WTC11 (cell line): ENCODE measurements around the gene CPNE1. TPM values are rescaled to one million over a fixed set of nuclear protein-coding genes. Genes with fewer than 3 reads are reported as not detected.
A peak's percentile ranks its signal among the peaks of the same experiment; 100 is the strongest.

Experiments used
- ATAC-seq: fragments of 200-7000 bp; cut with Tn5 transposase; 2 replicates; pipeline ENCODE4 v1.10.0; 2021; ENCODE audit warnings: mild to moderate bottlenecking, moderate library complexity
- CTCF ChIA-PET: fragments of 300-600 bp; sonication (Branson Sonifier 250); formaldehyde crosslinking; loops from one replicate; lab custom pipeline; 2021; ENCODE audit warnings: antibody characterized with exemption; lab: Charles Lee
- POLR2A ChIA-PET: fragments of 350-600 bp; sonication (Branson Sonifier 250); formaldehyde crosslinking; loops from one replicate; lab custom pipeline; 2021; ENCODE audit warnings: antibody characterized with exemption; lab: Charles Lee
- DNase-seq: peaks from one replicate; pipeline ENCODE4 v3.0.0; 2021; ENCODE audit warnings: low spot score
- H3K27ac Mint-ChIP-seq: 2 replicates; pipeline ENCODE4 v1.8.0; 2021; ENCODE audit warnings: mixed read lengths
- H3K27me3 Mint-ChIP-seq: 2 replicates; pipeline ENCODE4 v1.8.0; 2021; ENCODE audit warnings: low read depth, mild to moderate bottlenecking, moderate library complexity, mixed read lengths
- H3K36me3 Mint-ChIP-seq: 2 replicates; pipeline ENCODE4 v1.8.0; 2021; ENCODE audit warnings: mixed read lengths
- H3K4me1 Mint-ChIP-seq: 2 replicates; pipeline ENCODE4 v1.8.0; 2022; ENCODE audit warnings: mixed read lengths
- H3K4me3 Mint-ChIP-seq: 2 replicates; pipeline ENCODE4 v1.8.0; 2021; ENCODE audit warnings: mild to moderate bottlenecking, moderate library complexity, mixed read lengths
- H3K9me3 Mint-ChIP-seq: 2 replicates; pipeline ENCODE4 v1.8.0; 2021; ENCODE audit warnings: mixed read lengths
- AFF4 ChIP-seq: sonication (generic); formaldehyde crosslinking; IDR thresholded peaks from 2 replicates; pipeline ENCODE4 v1.8.1; 2023; ENCODE audit warnings: mild to moderate bottlenecking, missing genetic modification reagents, borderline replicate concordance
- CREM ChIP-seq: sonication (generic); formaldehyde crosslinking; IDR thresholded peaks from 2 replicates; pipeline ENCODE4 v1.8.1; 2022; ENCODE audit warnings: mild to moderate bottlenecking, missing genetic modification reagents, moderate library complexity
- E2F4 ChIP-seq: sonication (generic); formaldehyde crosslinking; IDR thresholded peaks from 2 replicates; pipeline ENCODE4 v1.8.1; 2022; ENCODE audit warnings: low read depth, mild to moderate bottlenecking, moderate library complexity, missing genetic modification reagents, borderline replicate concordance
- ELF4 ChIP-seq: sonication (generic); formaldehyde crosslinking; IDR thresholded peaks from 2 replicates; pipeline ENCODE4 v1.8.1; 2022; ENCODE audit warnings: low read depth, mild to moderate bottlenecking, moderate library complexity, missing genetic modification reagents
- EMX1 ChIP-seq: fragments of 250-450 bp; sonication (Bioruptor Pico); IDR thresholded peaks from 2 replicates; pipeline ENCODE4 v1.8.0; 2021; ENCODE audit warnings: mild to moderate bottlenecking
- GRHL2 ChIP-seq: fragments of 250-450 bp; sonication (Bioruptor Pico); IDR thresholded peaks from 2 replicates; pipeline ENCODE4 v1.8.0; 2022; ENCODE audit warnings: mild to moderate bottlenecking, moderate library complexity; ENCODE audit not compliant: insufficient replicate concordance, severe bottlenecking
- MYBL2 ChIP-seq: sonication (generic); formaldehyde crosslinking; IDR thresholded peaks from 2 replicates; pipeline ENCODE4 v1.8.1; 2023; ENCODE audit warnings: mild to moderate bottlenecking, moderate library complexity, missing genetic modification reagents
- RORB ChIP-seq: fragments of 250-450 bp; sonication (Bioruptor Pico); IDR thresholded peaks from 2 replicates; pipeline ENCODE4 v1.9.0; 2021; ENCODE audit warnings: mild to moderate bottlenecking
- SOX15 ChIP-seq: fragments of 250-450 bp; sonication (Bioruptor Pico); IDR thresholded peaks from 2 replicates; pipeline ENCODE4 v1.9.0; 2021; ENCODE audit warnings: mild to moderate bottlenecking
- ZNF219 ChIP-seq: sonication (generic); formaldehyde crosslinking; IDR thresholded peaks from 2 replicates; pipeline ENCODE4 v1.8.0; 2023; ENCODE audit warnings: missing genetic modification reagents, mild to moderate bottlenecking, borderline replicate concordance
- ZNF281 ChIP-seq: sonication (generic); formaldehyde crosslinking; IDR thresholded peaks from 2 replicates; pipeline ENCODE4 v1.8.0; 2023; ENCODE audit warnings: mild to moderate bottlenecking, missing genetic modification reagents
- ZNF671 ChIP-seq: fragments of 250-450 bp; sonication (Bioruptor Pico); IDR thresholded peaks from 2 replicates; pipeline ENCODE4 v1.8.0; 2021; ENCODE audit warnings: mild to moderate bottlenecking
- total RNA-seq: library from RNA; stranded (reverse); gene quantifications from 3 replicates; pipeline ENCODE4 v1.2.3, GENCODE V29; 2021
- TF ChIP-seq, protein P1 (sequence below): sonication (generic); formaldehyde crosslinking; IDR thresholded peaks from 2 replicates; pipeline ENCODE4 v1.8.0; 2022; ENCODE audit warnings: mild to moderate bottlenecking, missing genetic modification reagents
- TF ChIP-seq, protein P2 (sequence below): sonication (generic); formaldehyde crosslinking; conservative IDR thresholded peaks from 2 replicates; pipeline ENCODE4 v1.8.1; 2023; ENCODE audit warnings: mild to moderate bottlenecking, low read depth, missing genetic modification reagents, moderate library complexity
- TF ChIP-seq, protein P3 (sequence below): fragments of 250-450 bp; sonication (Bioruptor Pico); IDR thresholded peaks from 2 replicates; pipeline ENCODE4 v1.9.0; 2021; ENCODE audit warnings: mild to moderate bottlenecking, borderline replicate concordance

Gene CPNE1
- total RNA-seq, 1 experiment from 2014 or later = 312 TPM

GRCh38 chr20:35644806-35645205, 19.9 kb downstream of the CPNE1 start:
- no peak overlapping the region for H3K4me3 Mint-ChIP-seq
- H3K9me3 Mint-ChIP-seq = no peaks in the 10 kb centered on the region
- H3K4me1 Mint-ChIP-seq = peaks cover 33% of the 10 kb centered on the region
- DNase-seq (no peak), ATAC-seq (no peak)
- peak overlapping the region; percentile 29; the same call in 1 of the 2 replicates for H3K27ac Mint-ChIP-seq
- ChIA-PET CTCF (interaction anchor here (1.1 kb wide), 1 partner anchor 25 kb away, joined by 4 read pairs; no protein-coding TSS in a partner anchor), POLR2A (no interaction called here)
- H3K27me3 Mint-ChIP-seq = no peaks in the 10 kb centered on the region
- H3K36me3 Mint-ChIP-seq = peaks cover 16% of the 10 kb centered on the region; the same call in 1 of the 2 replicates
- TF ChIP-seq E2F4 (CRISPR knock-in tag) = no peak
- TF ChIP-seq, protein P1, sequence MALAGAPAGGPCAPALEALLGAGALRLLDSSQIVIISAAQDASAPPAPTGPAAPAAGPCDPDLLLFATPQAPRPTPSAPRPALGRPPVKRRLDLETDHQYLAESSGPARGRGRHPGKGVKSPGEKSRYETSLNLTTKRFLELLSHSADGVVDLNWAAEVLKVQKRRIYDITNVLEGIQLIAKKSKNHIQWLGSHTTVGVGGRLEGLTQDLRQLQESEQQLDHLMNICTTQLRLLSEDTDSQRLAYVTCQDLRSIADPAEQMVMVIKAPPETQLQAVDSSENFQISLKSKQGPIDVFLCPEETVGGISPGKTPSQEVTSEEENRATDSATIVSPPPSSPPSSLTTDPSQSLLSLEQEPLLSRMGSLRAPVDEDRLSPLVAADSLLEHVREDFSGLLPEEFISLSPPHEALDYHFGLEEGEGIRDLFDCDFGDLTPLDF (CRISPR knock-in tag) = no peak
- TF ChIP-seq EMX1 (CRISPR knock-in tag) = no peak
- TF ChIP-seq RORB = no peak
- no peak for TF ChIP-seq GRHL2 (CRISPR knock-in tag)
- no peak for TF ChIP-seq ZNF219 (CRISPR knock-in tag)
- no peak for TF ChIP-seq ELF4 (CRISPR knock-in tag)
- TF ChIP-seq, protein P2, sequence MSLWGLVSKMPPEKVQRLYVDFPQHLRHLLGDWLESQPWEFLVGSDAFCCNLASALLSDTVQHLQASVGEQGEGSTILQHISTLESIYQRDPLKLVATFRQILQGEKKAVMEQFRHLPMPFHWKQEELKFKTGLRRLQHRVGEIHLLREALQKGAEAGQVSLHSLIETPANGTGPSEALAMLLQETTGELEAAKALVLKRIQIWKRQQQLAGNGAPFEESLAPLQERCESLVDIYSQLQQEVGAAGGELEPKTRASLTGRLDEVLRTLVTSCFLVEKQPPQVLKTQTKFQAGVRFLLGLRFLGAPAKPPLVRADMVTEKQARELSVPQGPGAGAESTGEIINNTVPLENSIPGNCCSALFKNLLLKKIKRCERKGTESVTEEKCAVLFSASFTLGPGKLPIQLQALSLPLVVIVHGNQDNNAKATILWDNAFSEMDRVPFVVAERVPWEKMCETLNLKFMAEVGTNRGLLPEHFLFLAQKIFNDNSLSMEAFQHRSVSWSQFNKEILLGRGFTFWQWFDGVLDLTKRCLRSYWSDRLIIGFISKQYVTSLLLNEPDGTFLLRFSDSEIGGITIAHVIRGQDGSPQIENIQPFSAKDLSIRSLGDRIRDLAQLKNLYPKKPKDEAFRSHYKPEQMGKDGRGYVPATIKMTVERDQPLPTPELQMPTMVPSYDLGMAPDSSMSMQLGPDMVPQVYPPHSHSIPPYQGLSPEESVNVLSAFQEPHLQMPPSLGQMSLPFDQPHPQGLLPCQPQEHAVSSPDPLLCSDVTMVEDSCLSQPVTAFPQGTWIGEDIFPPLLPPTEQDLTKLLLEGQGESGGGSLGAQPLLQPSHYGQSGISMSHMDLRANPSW = no peak
- no peak for TF ChIP-seq MYBL2 (CRISPR knock-in tag)
- TF ChIP-seq, protein P3, sequence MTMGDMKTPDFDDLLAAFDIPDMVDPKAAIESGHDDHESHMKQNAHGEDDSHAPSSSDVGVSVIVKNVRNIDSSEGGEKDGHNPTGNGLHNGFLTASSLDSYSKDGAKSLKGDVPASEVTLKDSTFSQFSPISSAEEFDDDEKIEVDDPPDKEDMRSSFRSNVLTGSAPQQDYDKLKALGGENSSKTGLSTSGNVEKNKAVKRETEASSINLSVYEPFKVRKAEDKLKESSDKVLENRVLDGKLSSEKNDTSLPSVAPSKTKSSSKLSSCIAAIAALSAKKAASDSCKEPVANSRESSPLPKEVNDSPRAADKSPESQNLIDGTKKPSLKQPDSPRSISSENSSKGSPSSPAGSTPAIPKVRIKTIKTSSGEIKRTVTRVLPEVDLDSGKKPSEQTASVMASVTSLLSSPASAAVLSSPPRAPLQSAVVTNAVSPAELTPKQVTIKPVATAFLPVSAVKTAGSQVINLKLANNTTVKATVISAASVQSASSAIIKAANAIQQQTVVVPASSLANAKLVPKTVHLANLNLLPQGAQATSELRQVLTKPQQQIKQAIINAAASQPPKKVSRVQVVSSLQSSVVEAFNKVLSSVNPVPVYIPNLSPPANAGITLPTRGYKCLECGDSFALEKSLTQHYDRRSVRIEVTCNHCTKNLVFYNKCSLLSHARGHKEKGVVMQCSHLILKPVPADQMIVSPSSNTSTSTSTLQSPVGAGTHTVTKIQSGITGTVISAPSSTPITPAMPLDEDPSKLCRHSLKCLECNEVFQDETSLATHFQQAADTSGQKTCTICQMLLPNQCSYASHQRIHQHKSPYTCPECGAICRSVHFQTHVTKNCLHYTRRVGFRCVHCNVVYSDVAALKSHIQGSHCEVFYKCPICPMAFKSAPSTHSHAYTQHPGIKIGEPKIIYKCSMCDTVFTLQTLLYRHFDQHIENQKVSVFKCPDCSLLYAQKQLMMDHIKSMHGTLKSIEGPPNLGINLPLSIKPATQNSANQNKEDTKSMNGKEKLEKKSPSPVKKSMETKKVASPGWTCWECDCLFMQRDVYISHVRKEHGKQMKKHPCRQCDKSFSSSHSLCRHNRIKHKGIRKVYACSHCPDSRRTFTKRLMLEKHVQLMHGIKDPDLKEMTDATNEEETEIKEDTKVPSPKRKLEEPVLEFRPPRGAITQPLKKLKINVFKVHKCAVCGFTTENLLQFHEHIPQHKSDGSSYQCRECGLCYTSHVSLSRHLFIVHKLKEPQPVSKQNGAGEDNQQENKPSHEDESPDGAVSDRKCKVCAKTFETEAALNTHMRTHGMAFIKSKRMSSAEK = no peak
- no peak for TF ChIP-seq CREM (CRISPR knock-in tag)
- no peak for TF ChIP-seq ZNF281 (CRISPR knock-in tag)

GRCh38 chr20:35643045-35643444, 21.7 kb downstream of the CPNE1 start:
- no peaks in the 10 kb centered on the region for H3K27me3 Mint-ChIP-seq
- H3K4me3 Mint-ChIP-seq = no peak overlapping the region
- ChIA-PET CTCF (interaction anchor here (0.5 to 2.1 kb wide), 2 partner anchors 24 to 75 kb away, joined by 3 to 8 read pairs; no protein-coding TSS in a partner anchor), POLR2A (no interaction called here)
- DNase-seq (no peak), ATAC-seq (no peak)
- H3K4me1 Mint-ChIP-seq = peaks cover 48% of the 10 kb centered on the region
- no peaks in the 10 kb centered on the region for H3K9me3 Mint-ChIP-seq
- peaks cover 2% of the 10 kb centered on the region; the same call in 1 of the 2 replicates for H3K36me3 Mint-ChIP-seq
- 0 out of 2 replicates have a peak overlapping the region, but pooled peaks have one; percentile 14 for H3K27ac Mint-ChIP-seq
- TF ChIP-seq ZNF671 (CRISPR knock-in tag) (no peak), AFF4 (CRISPR knock-in tag) (no peak), SOX15 (CRISPR knock-in tag) (no peak)
